AG09319 (cell line): ENCODE data around the gene PLCL2.
"Not testable (repeated sequence)": the region's sequence is repeated elsewhere in the genome, so short reads cannot be mapped to it uniquely, and the experiment has no call there.

Source experiments
- DNase-seq: peaks from one replicate; pipeline ENCODE4 v3.0.0-alpha.2; 2010; ENCODE audit warnings: low read depth; ENCODE audit errors: extremely low read depth
- TF ChIP-seq, protein P1 (sequence below): IDR thresholded peaks from 2 replicates; pipeline ENCODE4 v1.5.1; 2011; ENCODE audit warnings: low read depth, mild to moderate bottlenecking, inconsistent platforms, low read length, moderate library complexity

The PLCL2 gene

DNA sequence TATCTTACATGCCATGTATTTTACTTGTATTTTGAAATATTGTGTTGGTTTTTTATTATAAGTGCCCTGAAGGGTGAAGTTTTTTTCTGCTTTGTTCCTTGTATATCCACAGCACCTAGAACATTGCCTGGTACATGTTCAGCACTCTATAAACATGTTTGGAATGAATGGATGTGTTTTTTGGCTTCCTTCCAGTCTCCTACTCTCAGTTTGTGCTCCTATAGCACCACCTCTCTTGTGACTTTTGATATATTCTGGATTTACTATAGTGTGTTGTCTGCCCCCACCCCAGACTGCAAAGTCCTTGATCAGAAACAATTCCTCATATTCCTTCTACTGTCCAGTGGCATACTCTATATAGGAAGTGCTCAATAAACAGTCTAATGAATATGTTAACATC lies 60.6 kb downstream of the PLCL2 start:
- no peak for DNase-seq

DNA sequence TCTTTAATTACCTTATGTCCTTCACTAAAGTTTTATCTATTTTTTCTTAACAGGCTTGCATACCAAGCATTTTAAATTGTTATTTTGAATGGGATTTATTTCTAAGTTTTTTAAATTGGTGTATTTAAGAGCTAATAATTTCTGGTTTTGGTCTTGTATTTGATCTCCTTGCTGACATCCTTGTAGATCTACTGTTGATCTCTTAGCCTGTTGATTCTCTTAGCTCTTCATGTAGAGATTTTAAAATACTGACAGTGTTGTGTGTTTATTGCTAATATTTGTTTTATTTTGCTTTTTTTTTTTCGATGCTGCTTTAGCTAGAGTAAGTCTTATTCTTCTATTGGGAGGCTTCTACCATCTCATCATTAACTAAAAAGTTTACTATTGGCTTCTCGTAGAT lies 65.5 kb downstream of the PLCL2 start:
- TF ChIP-seq, protein P1, sequence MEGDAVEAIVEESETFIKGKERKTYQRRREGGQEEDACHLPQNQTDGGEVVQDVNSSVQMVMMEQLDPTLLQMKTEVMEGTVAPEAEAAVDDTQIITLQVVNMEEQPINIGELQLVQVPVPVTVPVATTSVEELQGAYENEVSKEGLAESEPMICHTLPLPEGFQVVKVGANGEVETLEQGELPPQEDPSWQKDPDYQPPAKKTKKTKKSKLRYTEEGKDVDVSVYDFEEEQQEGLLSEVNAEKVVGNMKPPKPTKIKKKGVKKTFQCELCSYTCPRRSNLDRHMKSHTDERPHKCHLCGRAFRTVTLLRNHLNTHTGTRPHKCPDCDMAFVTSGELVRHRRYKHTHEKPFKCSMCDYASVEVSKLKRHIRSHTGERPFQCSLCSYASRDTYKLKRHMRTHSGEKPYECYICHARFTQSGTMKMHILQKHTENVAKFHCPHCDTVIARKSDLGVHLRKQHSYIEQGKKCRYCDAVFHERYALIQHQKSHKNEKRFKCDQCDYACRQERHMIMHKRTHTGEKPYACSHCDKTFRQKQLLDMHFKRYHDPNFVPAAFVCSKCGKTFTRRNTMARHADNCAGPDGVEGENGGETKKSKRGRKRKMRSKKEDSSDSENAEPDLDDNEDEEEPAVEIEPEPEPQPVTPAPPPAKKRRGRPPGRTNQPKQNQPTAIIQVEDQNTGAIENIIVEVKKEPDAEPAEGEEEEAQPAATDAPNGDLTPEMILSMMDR = no peak
- DNase-seq = no peak

More for the DNA sequence above, 60.6 kb downstream of the PLCL2 start:
- TF ChIP-seq, protein P1 = no peak

DNA sequence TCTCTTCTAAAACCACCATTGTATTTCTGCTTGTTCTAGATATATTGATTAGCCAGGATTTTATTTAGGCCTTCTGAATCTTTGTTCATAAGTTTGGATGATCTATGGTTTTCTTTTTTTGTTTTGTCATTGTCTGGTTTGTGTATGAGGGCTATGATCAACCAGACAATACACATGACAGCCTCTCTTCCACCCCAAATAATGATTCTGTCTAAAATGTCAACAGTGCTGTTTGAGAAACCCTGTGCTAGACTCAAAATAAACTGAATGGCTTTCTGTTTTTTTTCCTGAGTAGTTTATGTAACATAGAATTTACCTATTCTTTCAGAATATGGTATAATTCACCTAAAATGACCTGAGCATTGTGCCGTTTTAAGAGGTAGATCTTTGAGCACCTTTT lies 66.1 kb downstream of the PLCL2 start:
- TF ChIP-seq, protein P1 = no peak
- no peak for DNase-seq

DNA sequence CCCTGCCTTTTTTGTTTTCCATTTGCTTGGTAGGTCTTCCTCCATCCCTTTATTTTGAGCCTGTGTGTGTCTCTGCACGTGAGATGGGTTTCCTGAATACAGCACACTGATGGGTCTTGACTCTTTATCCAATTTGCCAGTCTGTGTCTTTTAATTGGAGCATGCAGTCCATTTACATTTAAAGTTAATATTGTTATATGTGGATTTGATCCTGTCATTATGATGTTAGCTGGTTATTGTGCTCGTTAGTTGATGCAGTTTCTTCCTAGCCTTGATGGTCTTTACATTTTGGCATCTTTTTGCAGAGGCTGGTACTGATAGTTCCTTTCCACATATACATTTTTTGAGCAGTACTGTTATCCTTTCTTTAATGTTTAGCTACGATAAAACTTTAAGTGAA lies 73.1 kb downstream of the PLCL2 start:
- DNase-seq = not testable (repeated sequence)

DNA sequence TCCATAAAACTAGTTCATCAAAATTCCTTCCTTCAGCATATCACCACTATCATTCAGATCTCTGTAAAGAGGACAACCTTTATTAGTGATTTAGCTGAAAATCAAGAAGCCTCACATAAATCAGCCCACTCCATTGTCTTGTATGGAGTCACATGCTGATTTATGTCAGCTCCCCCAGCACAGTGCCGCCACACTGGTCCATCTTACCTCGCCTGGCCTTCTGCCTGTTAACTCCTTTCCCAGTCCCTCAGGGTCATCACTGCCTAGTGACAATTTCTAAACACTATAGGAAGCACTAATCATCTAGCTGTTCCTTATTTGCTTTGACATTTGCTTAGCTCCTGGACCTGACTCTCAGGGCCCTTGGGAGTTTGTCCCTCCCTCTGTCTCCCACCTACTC lies 75.4 kb downstream of the PLCL2 start:
- no peak for DNase-seq
- TF ChIP-seq, protein P1 = no peak

DNA sequence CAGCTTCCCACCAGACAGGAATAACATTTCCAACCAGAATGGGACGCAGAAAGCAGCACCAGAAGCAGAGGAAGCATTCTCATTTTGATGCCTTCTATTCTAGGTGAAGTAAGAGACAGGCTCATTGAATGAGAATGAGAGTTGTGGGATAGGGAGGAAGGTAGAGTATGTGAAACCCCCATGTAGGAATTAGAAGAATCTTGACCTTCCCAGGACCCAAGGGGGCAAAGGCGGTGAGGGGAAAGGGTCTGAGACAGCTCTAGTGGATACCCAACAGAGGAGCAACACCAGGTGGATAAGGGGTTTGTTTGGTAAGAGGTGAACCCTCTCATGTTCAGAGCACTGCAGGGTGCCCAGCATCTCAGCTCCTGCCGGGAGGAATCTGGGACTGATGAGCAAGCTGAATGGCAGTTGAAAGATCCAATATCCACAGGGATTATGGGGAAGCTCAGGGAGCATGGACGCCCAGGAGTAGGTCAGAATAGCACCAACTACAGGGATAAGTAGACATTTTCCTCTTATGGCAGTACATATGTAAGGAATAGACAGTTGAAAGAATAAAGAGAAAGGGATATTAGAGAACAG lies 77.0 kb downstream of the PLCL2 start:
- DNase-seq = no peak
- TF ChIP-seq, protein P1 = no peak

DNA sequence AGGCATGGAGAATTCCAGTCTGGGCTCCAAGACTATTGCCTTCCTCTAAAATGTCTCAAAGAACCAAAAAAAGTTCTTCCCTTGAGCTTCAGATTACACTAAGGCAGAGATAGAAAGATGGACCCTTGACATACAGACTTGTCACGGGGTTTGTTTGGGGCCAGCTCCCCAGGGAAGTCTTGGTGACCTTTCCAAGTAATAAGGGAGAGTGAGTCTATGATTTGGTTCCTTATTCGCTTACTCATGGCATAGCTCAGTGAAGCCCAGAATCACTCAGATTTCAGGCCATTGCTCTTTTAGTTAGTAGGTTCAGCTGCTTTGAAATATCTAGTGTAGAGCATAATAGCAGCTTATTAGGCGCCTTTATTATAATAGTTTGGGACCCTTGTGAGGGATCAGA lies 90.3 kb downstream of the PLCL2 start:
- DNase-seq = no peak
- TF ChIP-seq, protein P1 = no peak

DNA sequence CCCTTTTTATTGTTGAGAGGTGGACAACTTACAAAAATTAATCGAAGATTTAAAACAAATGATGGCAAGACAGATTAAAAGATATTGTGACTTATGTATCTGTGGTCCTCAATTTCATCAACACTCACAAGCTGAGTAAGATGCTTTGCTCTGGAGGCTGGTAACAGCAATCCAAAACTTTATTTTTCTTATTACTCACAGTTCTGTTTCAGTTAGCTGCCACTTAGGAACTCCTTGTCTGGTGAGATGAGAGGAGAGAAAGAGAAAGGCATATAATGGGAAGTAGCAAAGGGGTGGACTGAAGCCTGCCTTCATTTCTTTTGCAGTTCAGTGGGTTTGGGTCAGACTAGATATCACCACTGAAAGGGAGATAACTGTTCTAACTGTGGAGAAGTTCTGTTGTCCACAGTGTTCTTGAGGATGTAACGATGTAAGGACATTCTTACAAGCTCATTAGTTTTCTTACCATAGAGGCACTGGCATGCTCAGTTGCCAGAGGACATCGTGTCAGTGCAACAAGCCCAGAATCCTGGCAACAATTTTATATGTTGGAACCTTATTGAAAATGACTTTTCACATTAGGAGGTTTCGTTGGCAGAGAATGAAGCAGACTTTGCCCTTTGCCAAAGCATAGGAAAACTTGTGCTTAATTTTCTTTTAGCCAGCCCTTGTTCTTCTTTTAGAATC lies 93.6 kb downstream of the PLCL2 start:
- TF ChIP-seq, protein P1 = no peak
- DNase-seq = no peak
